GM12878 (cell line): Measurements from ENCODE around the gene VASH1. TPM values are rescaled to one million over a fixed set of nuclear protein-coding genes. Genes with fewer than 3 reads are reported as not detected.

Experiments used
- ATAC-seq: fragments of 200-7000 bp; cut with Tn5 transposase; 3 replicates; pipeline ENCODE4 v1.9.1; 2020; ENCODE audit warnings: mild to moderate bottlenecking, moderate library complexity
- BruUV-seq: library from RNA; stranded (reverse); fragments of 400-500 nt; replicated peaks from 2 replicates; lab custom pipeline; 2021; lab: Mats Ljungman, UMichigan
- CTCF ChIA-PET: fragments of 300-600 bp; sonication (Branson Sonifier 250); formaldehyde crosslinking; extraction: SDS; loops from one replicate; lab custom pipeline; 2021; ENCODE audit warnings: inconsistent platforms; lab: Yijun Ruan, JAX
- POLR2A ChIA-PET: fragments of 350-600 bp; formaldehyde crosslinking; extraction: SDS; loops from one replicate; lab custom pipeline; 2021; ENCODE audit warnings: inconsistent platforms; lab: Charles Lee
- RAD21 ChIA-PET: fragments of 300-600 bp; sonication (Branson Sonifier 250); formaldehyde crosslinking; loops from one replicate; lab custom pipeline; 2023; ENCODE audit warnings: antibody characterized with exemption; ENCODE audit not compliant: unreplicated experiment; lab: Charles Lee
- SMC1A ChIA-PET: fragments of 300-600 bp; sonication (Branson Sonifier 250); formaldehyde crosslinking; loops from one replicate; lab custom pipeline; 2023; ENCODE audit not compliant: unreplicated experiment, uncharacterized antibody; lab: Charles Lee
- DNase-seq: peaks from one replicate; pipeline ENCODE4 v3.0.0-alpha.2; 2011; ENCODE audit warnings: low read depth, low spot score
- FAIRE-seq: peaks from 3 replicates; lab custom pipeline; 2011; peaks lifted over from hg19 to GRCh38; lab: Jason Lieb, UNC
- H2AFZ ChIP-seq: 2 replicates; pipeline ENCODE4 v1.6.0; 2011; ENCODE audit warnings: low read depth, low read length, control low read depth; ENCODE audit not compliant: control insufficient read depth
- H3K27ac ChIP-seq: 2 replicates; pipeline ENCODE4 v1.5.1; 2011; ENCODE audit warnings: control low read depth; ENCODE audit not compliant: control insufficient read depth, insufficient read depth
- H3K27me3 ChIP-seq, 2 experiments: replicated peaks in 1 of 2; 2 replicates each; pipeline versions ENCODE4 v1.6.0 to v1.6.1; 2011; ENCODE audit warnings: low read length in 1 of 2; ENCODE audit not compliant: control insufficient read depth in 2 of 2, insufficient read depth in 2 of 2
- H3K36me3 ChIP-seq, 2 experiments: 2 replicates each; pipeline ENCODE4 v1.5.1; 2011; ENCODE audit warnings: low read length in 1 of 2; ENCODE audit not compliant: control insufficient read depth in 2 of 2, insufficient read depth in 2 of 2
- H3K4me1 ChIP-seq: 2 replicates; pipeline ENCODE4 v1.6.1; 2011; ENCODE audit warnings: mild to moderate bottlenecking, low read length, moderate library complexity, mixed read lengths; ENCODE audit not compliant: control insufficient read depth, insufficient read depth
- H3K4me2 ChIP-seq: 2 replicates; pipeline ENCODE4 v1.6.0; 2011; ENCODE audit warnings: control low read depth; ENCODE audit not compliant: control insufficient read depth, insufficient read depth
- H3K4me3 ChIP-seq: fragments of 200-600 bp; sonication (generic); 2 replicates; pipeline ENCODE4 v1.5.1; 2016
- H3K79me2 ChIP-seq: 2 replicates; pipeline ENCODE4 v1.6.0; 2011; ENCODE audit warnings: low read length; ENCODE audit not compliant: control insufficient read depth, insufficient read depth
- H3K9ac ChIP-seq: 2 replicates; pipeline ENCODE4 v1.8.0; 2011; ENCODE audit warnings: low read length, control low read depth, mixed read lengths; ENCODE audit not compliant: control insufficient read depth, insufficient read depth
- H3K9me3 ChIP-seq: replicated peaks from 3 replicates; pipeline ENCODE4 v1.5.1; 2011; ENCODE audit warnings: mild to moderate bottlenecking, low read length; ENCODE audit not compliant: control insufficient read depth, insufficient read depth
- H4K20me1 ChIP-seq: 2 replicates; pipeline ENCODE4 v1.6.0; 2011; ENCODE audit not compliant: control insufficient read depth, insufficient read depth
- ATF2 ChIP-seq: IDR thresholded peaks from 2 replicates; pipeline ENCODE4 v1.6.1; 2012; ENCODE audit warnings: low read length, inconsistent platforms
- NFIC ChIP-seq: IDR thresholded peaks from 2 replicates; pipeline ENCODE4 v1.6.1; 2012; ENCODE audit warnings: low read depth, mild to moderate bottlenecking, inconsistent platforms, low read length, moderate library complexity
- NFXL1 ChIP-seq: fragments of 450-650 bp; IDR thresholded peaks from 2 replicates; pipeline ENCODE4 v1.6.1; 2017; ENCODE audit warnings: antibody characterized with exemption, mild to moderate bottlenecking, borderline replicate concordance
- PAX5 ChIP-seq: IDR thresholded peaks from 2 replicates; pipeline ENCODE4 v1.6.1; 2011; ENCODE audit warnings: low read depth, low read length, borderline replicate concordance
- POLR2AphosphoS2 ChIP-seq: IDR thresholded peaks from 2 replicates; pipeline ENCODE4 v1.6.1; 2011; ENCODE audit warnings: low read depth, mild to moderate bottlenecking, low read length, improper control_type of control experiment, moderate library complexity
- RELA ChIP-seq: fragments of 450-650 bp; IDR thresholded peaks from 2 replicates; pipeline ENCODE4 v1.8.0; 2014; ENCODE audit warnings: borderline replicate concordance; ENCODE audit not compliant: partially characterized antibody
- RUNX3 ChIP-seq: IDR thresholded peaks from 2 replicates; pipeline ENCODE4 v1.6.1; 2012; ENCODE audit warnings: low read length, inconsistent platforms
- SREBF1 ChIP-seq: IDR thresholded peaks from 2 replicates; pipeline ENCODE4 v1.6.1; 2012; ENCODE audit warnings: mild to moderate bottlenecking, low read length
- TCF7 ChIP-seq: IDR thresholded peaks from 2 replicates; pipeline ENCODE4 v1.6.1; 2014; ENCODE audit warnings: antibody characterized with exemption, borderline replicate concordance
- WGBS: methylation state at CpG from one replicate; pipeline ENCODE4 v1.1.6; 2016; ENCODE audit warnings: low lambda C conversion rate; ENCODE audit not compliant: insufficient replicate concordance, insufficient coverage; ENCODE audit errors: missing lambda C conversion rate; 5-methylcytosine and 5-hydroxymethylcytosine counted together
- in situ Hi-C: fragments of 300-500 bp; cut with MboI; formaldehyde crosslinking; loops from 9 replicates; pipeline ENCODE4 v1.14.3; 2018; ENCODE audit warnings: mixed read lengths
- intact Hi-C: fragments of 100-400 bp; cut with micrococcal nuclease; formaldehyde crosslinking; loops from one replicate; pipeline ENCODE4 v1.14.2; 2022; ENCODE audit not compliant: unreplicated experiment
- polyA plus RNA-seq, 11 experiments: library from polyadenylated mRNA; depleted of rRNA in 4 of 11; unstranded in 6 of 11; stranded (reverse) in 5 of 11; fragments of >200 nt; fragmentation: Nextera tagmentation in 4 of 11; fragmentation: Illumina TruSeq in 1 of 11; extraction: Ambion mirVana in 4 of 11; extraction: Trizol in 1 of 11; gene quantifications; 1 replicate in 1 of 11; 2 replicates in 10 of 11; pipeline versions ENCODE4 v1.2.1 to v1.2.3, GENCODE V29; 2011 to 2016; ENCODE audit warnings: inconsistent platforms in 2 of 11, missing spikeins in 2 of 11, low read depth in 1 of 11
- total RNA-seq, 4 experiments: library from RNA; depleted of rRNA in 3 of 4; stranded (reverse); fragments of >200 nt in 3 of 4; fragmentation: Illumina TruSeq in 1 of 4; extraction: Trizol in 1 of 4; gene quantifications; 2 replicates each; pipeline versions ENCODE4 v1.2.1 to v1.2.3, GENCODE V29; 2013 to 2021
- TF ChIP-seq, protein P1 (sequence below): IDR thresholded peaks from 2 replicates; pipeline ENCODE4 v1.6.1; 2012; ENCODE audit warnings: mild to moderate bottlenecking, low read depth, low read length
- TF ChIP-seq, protein P2 (sequence below): fragments of 450-650 bp; IDR thresholded peaks from 2 replicates; pipeline ENCODE4 v1.6.1; 2016; ENCODE audit warnings: mild to moderate bottlenecking
- TF ChIP-seq, protein P3 (sequence below), 3 experiments: IDR thresholded peaks in 2 of 3; conservative IDR thresholded peaks in 1 of 3; 2 replicates each; pipeline ENCODE4 v1.5.1; 2011; ENCODE audit warnings: low read depth in 3 of 3, low read length in 3 of 3, mild to moderate bottlenecking in 3 of 3, control low read depth in 2 of 3, moderate library complexity in 2 of 3, inconsistent platforms in 1 of 3, mixed read lengths in 1 of 3; ENCODE audit not compliant: control insufficient read depth in 2 of 3, insufficient read depth in 1 of 3; ENCODE audit errors: extremely low read depth in 1 of 3

Gene VASH1
- total and polyA plus RNA-seq, 10 of the 15 experiments (the other 5 are each of a cell fraction or from before 2014, with no cell fraction given) = 0.06 to 2.3 (median 0.53) TPM

DNA sequence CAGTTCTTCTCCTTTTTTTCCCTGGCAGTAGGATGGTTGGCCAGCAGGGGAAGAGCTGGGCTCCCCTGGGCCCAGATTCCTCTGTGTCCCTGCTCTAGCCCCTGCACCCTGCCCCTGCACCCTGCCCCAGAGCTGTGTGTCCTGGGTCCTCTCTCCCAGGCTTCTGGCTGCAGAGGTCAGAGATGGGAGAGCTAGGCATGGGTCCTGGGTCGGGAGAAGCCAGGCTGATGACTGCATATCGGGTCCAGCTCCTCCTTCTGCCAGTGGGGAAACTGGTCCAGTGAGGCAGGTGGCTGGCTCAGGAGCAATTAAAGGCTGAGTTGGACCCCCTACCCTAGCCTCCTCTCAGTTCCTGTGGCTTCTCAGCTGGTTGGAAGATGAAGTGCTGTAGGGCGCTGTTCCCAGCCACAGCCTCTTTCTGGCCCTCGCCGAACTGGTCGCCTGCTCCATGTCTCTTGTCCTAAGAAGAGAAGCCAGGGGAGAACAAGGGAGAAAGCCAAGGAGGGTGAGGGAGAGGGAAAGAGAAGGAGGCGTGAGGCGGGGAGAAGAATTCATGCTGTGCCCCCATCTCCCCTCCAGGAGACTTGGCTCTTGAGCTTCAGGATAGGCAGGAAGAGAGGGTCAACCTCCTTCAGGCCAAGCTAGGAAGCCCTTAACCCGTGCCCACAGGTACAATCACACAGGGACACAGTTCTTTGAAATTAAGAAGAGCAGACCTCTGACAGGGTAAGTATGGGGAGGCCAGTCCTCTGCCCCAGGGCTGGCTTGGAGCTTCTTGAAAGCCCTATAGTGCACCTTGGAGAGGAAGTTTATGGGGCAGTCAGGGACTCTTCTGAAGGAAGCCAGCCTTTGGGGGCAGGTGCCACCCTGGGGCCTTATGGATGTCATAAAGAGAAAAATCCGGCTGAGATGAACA, 9.5 kb downstream of the VASH1 start:
- intact Hi-C loops = no loop called here
- no peak overlapping the region for H3K9ac ChIP-seq
- 44% methylated on average over 10 of the region's 10 CpGs for WGBS
- H2AFZ ChIP-seq = no peak overlapping the region
- TF ChIP-seq, protein P1, sequence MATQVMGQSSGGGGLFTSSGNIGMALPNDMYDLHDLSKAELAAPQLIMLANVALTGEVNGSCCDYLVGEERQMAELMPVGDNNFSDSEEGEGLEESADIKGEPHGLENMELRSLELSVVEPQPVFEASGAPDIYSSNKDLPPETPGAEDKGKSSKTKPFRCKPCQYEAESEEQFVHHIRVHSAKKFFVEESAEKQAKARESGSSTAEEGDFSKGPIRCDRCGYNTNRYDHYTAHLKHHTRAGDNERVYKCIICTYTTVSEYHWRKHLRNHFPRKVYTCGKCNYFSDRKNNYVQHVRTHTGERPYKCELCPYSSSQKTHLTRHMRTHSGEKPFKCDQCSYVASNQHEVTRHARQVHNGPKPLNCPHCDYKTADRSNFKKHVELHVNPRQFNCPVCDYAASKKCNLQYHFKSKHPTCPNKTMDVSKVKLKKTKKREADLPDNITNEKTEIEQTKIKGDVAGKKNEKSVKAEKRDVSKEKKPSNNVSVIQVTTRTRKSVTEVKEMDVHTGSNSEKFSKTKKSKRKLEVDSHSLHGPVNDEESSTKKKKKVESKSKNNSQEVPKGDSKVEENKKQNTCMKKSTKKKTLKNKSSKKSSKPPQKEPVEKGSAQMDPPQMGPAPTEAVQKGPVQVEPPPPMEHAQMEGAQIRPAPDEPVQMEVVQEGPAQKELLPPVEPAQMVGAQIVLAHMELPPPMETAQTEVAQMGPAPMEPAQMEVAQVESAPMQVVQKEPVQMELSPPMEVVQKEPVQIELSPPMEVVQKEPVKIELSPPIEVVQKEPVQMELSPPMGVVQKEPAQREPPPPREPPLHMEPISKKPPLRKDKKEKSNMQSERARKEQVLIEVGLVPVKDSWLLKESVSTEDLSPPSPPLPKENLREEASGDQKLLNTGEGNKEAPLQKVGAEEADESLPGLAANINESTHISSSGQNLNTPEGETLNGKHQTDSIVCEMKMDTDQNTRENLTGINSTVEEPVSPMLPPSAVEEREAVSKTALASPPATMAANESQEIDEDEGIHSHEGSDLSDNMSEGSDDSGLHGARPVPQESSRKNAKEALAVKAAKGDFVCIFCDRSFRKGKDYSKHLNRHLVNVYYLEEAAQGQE = no peak
- TF ChIP-seq, protein P2, sequence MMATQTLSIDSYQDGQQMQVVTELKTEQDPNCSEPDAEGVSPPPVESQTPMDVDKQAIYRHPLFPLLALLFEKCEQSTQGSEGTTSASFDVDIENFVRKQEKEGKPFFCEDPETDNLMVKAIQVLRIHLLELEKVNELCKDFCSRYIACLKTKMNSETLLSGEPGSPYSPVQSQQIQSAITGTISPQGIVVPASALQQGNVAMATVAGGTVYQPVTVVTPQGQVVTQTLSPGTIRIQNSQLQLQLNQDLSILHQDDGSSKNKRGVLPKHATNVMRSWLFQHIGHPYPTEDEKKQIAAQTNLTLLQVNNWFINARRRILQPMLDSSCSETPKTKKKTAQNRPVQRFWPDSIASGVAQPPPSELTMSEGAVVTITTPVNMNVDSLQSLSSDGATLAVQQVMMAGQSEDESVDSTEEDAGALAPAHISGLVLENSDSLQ = no peak
- TF ChIP-seq SREBF1 = no peak
- TF ChIP-seq NFXL1 = no peak
- TF ChIP-seq RELA = no peak
- no peak for TF ChIP-seq PAX5
- no peak for TF ChIP-seq TCF7
- no peak for TF ChIP-seq ATF2
- TF ChIP-seq NFIC = no peak
- TF ChIP-seq, protein P3, sequence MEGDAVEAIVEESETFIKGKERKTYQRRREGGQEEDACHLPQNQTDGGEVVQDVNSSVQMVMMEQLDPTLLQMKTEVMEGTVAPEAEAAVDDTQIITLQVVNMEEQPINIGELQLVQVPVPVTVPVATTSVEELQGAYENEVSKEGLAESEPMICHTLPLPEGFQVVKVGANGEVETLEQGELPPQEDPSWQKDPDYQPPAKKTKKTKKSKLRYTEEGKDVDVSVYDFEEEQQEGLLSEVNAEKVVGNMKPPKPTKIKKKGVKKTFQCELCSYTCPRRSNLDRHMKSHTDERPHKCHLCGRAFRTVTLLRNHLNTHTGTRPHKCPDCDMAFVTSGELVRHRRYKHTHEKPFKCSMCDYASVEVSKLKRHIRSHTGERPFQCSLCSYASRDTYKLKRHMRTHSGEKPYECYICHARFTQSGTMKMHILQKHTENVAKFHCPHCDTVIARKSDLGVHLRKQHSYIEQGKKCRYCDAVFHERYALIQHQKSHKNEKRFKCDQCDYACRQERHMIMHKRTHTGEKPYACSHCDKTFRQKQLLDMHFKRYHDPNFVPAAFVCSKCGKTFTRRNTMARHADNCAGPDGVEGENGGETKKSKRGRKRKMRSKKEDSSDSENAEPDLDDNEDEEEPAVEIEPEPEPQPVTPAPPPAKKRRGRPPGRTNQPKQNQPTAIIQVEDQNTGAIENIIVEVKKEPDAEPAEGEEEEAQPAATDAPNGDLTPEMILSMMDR (IDR thresholded peaks at IDR 0.05 in 2 of 3, conservative IDR thresholded peaks at IDR 0.05 in 1 of 3; ENCODE audit: control insufficient read depth in 2 of 3, extremely low read depth in 1 of 3, insufficient read depth in 1 of 3, low read depth in 3 of 3, low read length in 3 of 3) = no peak
- TF ChIP-seq POLR2AphosphoS2 = no peak
- no peak for TF ChIP-seq RUNX3
- TF ChIP-seq, all 136 proteins: peak for 0
- Histone ChIP-seq H3K4me1 (peaks cover 13% of the 10 kb centered on the region), H3K79me2 (no peaks in the 10 kb centered on the region), H4K20me1 (no peaks in the 10 kb centered on the region), H3K27ac (no peak overlapping the region), H3K27me3 (no peaks in the 10 kb centered on the region), H3K4me2 (no peak overlapping the region), H3K4me3 (no peak overlapping the region), H3K9me3 (no peaks in the 10 kb centered on the region), H3K36me3 (no peaks in the 10 kb centered on the region)
- ATAC-seq = no peak
- no peak for FAIRE-seq
- ChIA-PET CTCF (interaction anchor here (1.1 to 3.2 kb wide), 3 partner anchors 13 to 60 kb away, joined by 3 to 16 read pairs (median 3); no protein-coding TSS in a partner anchor), SMC1A (interaction anchor here (1.3 kb wide), 1 partner anchor 13 kb away, joined by 5 read pairs; no protein-coding TSS in a partner anchor), POLR2A (interaction anchor here (0.5 kb wide), 1 partner anchor 722 kb away, joined by 3 read pairs; no protein-coding TSS in a partner anchor), RAD21 (no interaction called here)
- BruUV-seq = no TSS peak
- in situ Hi-C loops = no loop called here
- no peak for DNase-seq
